Uterus (tissue), 2 donors: ENCODE results near the gene SEC11A.

Experiments used
- POLR2A ChIP-seq, 2 donors: fragments of 450-650 bp; IDR thresholded peaks; one replicate each; pipeline ENCODE4 v1.6.1; 2016; ENCODE audit warnings: antibody characterized with exemption in 2 of 2, mild to moderate bottlenecking in 1 of 2, moderate library complexity in 1 of 2
- TF ChIP-seq, protein P1 (sequence below), 4 experiments: fragments of 200-600 bp in 2 of 4; fragments of 450-650 bp in 2 of 4; sonication (generic) in 2 of 4; IDR thresholded peaks; one replicate each; pipeline ENCODE4 v1.5.1; 2016 to 2019; ENCODE audit warnings: antibody characterized with exemption in 4 of 4, mild to moderate bottlenecking in 2 of 4, moderate library complexity in 1 of 4

DNA sequence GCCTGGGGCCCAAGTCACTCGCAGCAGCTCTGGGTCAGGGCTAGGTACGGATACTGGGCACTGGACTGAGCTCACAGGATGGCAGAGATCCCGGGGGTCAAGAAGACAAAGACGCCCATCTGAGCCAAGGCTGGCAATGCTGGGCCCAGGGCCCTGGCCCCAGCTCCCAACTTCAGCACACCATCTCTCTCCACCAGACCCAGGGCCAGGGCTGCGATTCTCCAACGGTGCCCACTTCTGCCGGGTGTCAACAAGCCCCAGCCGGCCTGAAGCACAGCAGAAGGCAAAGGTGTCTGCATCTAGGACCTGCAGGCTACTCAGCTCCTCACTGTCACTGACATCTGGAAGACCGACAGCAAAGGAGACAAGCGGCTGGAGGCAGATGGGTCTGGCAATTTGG, 70.4 kb downstream of the SEC11A start:
- TF ChIP-seq POLR2A (IDR thresholded peaks at IDR 0.05): no peak
- TF ChIP-seq, protein P1, sequence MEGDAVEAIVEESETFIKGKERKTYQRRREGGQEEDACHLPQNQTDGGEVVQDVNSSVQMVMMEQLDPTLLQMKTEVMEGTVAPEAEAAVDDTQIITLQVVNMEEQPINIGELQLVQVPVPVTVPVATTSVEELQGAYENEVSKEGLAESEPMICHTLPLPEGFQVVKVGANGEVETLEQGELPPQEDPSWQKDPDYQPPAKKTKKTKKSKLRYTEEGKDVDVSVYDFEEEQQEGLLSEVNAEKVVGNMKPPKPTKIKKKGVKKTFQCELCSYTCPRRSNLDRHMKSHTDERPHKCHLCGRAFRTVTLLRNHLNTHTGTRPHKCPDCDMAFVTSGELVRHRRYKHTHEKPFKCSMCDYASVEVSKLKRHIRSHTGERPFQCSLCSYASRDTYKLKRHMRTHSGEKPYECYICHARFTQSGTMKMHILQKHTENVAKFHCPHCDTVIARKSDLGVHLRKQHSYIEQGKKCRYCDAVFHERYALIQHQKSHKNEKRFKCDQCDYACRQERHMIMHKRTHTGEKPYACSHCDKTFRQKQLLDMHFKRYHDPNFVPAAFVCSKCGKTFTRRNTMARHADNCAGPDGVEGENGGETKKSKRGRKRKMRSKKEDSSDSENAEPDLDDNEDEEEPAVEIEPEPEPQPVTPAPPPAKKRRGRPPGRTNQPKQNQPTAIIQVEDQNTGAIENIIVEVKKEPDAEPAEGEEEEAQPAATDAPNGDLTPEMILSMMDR (IDR thresholded peaks at IDR 0.05): no peak
